Measurements from ENCODE around the gene C5orf34. TPM values are rescaled to one million over a fixed set of nuclear protein-coding genes. Genes with fewer than 3 reads are reported as not detected.

Gene C5orf34
- total and polyA plus RNA-seq, 9 of the 15 experiments (the other 6 are each of a cell fraction or from before 2014, with no cell fraction given), result 13.2 to 32.6 (median 20.7) TPM

- TF ChIP-seq ATF6 (CRISPR knock-in tag; IDR thresholded peaks at IDR 0.05) (no peak), TCF15 (CRISPR knock-in tag; IDR thresholded peaks at IDR 0.05) (0 out of 2 replicates have a peak, but pooled peaks have one; percentile 29), HEY1 (CRISPR knock-in tag; IDR thresholded peaks at IDR 0.05; ENCODE audit: borderline replicate concordance) (no peak), ESRRB (CRISPR knock-in tag; IDR thresholded peaks at IDR 0.05; ENCODE audit: borderline replicate concordance) (no peak), FOXA1 (IDR thresholded peaks at IDR 0.05; ENCODE audit: borderline replicate concordance) (no peak), FOXJ2 (tag; IDR thresholded peaks at IDR 0.05) (0 out of 2 replicates have a peak, but pooled peaks have one; percentile 23), NFYB (IDR thresholded peaks at IDR 0.05; ENCODE audit: extremely low read depth, insufficient read length) (no peak), RBM39 (optimal IDR thresholded peaks at IDR 0.05; ENCODE audit: low read depth, low read length) (no peak), ZFP36 (IDR thresholded peaks at IDR 0.05; ENCODE audit: low read depth, low read length, partially characterized antibody) (no peak), ZNF589 (CRISPR knock-in tag; IDR thresholded peaks at IDR 0.05; ENCODE audit: low read depth) (0 out of 2 replicates have a peak, but pooled peaks have one; percentile 17), TFE3 (CRISPR knock-in tag; IDR thresholded peaks at IDR 0.05) (no peak), PHF20 (IDR thresholded peaks at IDR 0.05; ENCODE audit: partially characterized antibody) (no peak), RREB1 (CRISPR knock-in tag; IDR thresholded peaks at IDR 0.05) (no peak), TFAP4 (CRISPR knock-in tag; IDR thresholded peaks at IDR 0.05; ENCODE audit: borderline replicate concordance) (no peak)
These were observed 32.3 kb downstream of the C5orf34 start (continued) for GRCh38 chr5:43482490-43483297.

All from K562 (cell line).